Hepatocyte (in vitro differentiated cells): Measurements from ENCODE around the gene SLC9A2. TPM values are rescaled to one million over a fixed set of nuclear protein-coding genes. Genes with fewer than 3 reads are reported as not detected.
A peak's percentile ranks its signal among the peaks of the same experiment; 100 is the strongest.

Source experiments
- DNase-seq: peaks from one replicate; pipeline ENCODE4 v3.0.0-alpha.2; 2016; ENCODE audit warnings: low spot score
- H2AFZ ChIP-seq: fragments of 200-600 bp; sonication (generic); 2 replicates; pipeline ENCODE4 v1.6.0; 2016; ENCODE audit warnings: antibody characterized with exemption, mild to moderate bottlenecking
- H3K27ac ChIP-seq: fragments of 200-600 bp; sonication (generic); 2 replicates; pipeline ENCODE4 v1.5.1; 2016; ENCODE audit warnings: mild to moderate bottlenecking
- H3K27me3 ChIP-seq: fragments of 200-600 bp; sonication (generic); 2 replicates; pipeline ENCODE4 v1.6.1; 2016
- H3K36me3 ChIP-seq: fragments of 200-600 bp; sonication (generic); replicated peaks from 2 replicates; pipeline ENCODE4 v1.5.1; 2016; ENCODE audit warnings: low read depth; ENCODE audit not compliant: insufficient read depth
- H3K4me1 ChIP-seq: fragments of 200-600 bp; sonication (generic); 2 replicates; pipeline ENCODE4 v1.5.1; 2016; ENCODE audit warnings: mild to moderate bottlenecking, moderate library complexity; ENCODE audit not compliant: insufficient read depth
- H3K4me2 ChIP-seq: fragments of 200-600 bp; sonication (generic); 2 replicates; pipeline ENCODE4 v1.6.0; 2016
- H3K4me3 ChIP-seq: fragments of 200-600 bp; sonication (generic); 2 replicates; pipeline ENCODE4 v1.5.1; 2016; ENCODE audit warnings: mild to moderate bottlenecking
- H3K79me2 ChIP-seq: fragments of 200-600 bp; sonication (generic); 2 replicates; pipeline ENCODE4 v1.6.0; 2017; ENCODE audit warnings: mild to moderate bottlenecking
- H3K9me2 ChIP-seq: fragments of 200-600 bp; sonication (generic); replicated peaks from 2 replicates; pipeline ENCODE4 v1.6.0; 2017; ENCODE audit warnings: mild to moderate bottlenecking; ENCODE audit not compliant: insufficient read depth
- H3K9me3 ChIP-seq: fragments of 200-600 bp; sonication (generic); 2 replicates; pipeline ENCODE4 v1.5.1; 2016; ENCODE audit warnings: low read depth, mild to moderate bottlenecking
- H4K20me1 ChIP-seq: fragments of 200-600 bp; sonication (generic); 2 replicates; pipeline ENCODE4 v1.6.0; 2016; ENCODE audit warnings: mild to moderate bottlenecking; ENCODE audit not compliant: insufficient read depth, poor library complexity, severe bottlenecking
- CTCF ChIP-seq: fragments of 200-600 bp; sonication (generic); IDR thresholded peaks from 2 replicates; pipeline ENCODE4 v1.5.1; 2016; ENCODE audit warnings: antibody characterized with exemption, mild to moderate bottlenecking; ENCODE audit not compliant: poor library complexity
- EZH2 ChIP-seq: fragments of 200-600 bp; sonication (generic); IDR thresholded peaks from 2 replicates; pipeline ENCODE4 v1.6.1; 2016; ENCODE audit warnings: antibody characterized with exemption, mild to moderate bottlenecking, borderline replicate concordance
- EZH2phosphoT487 ChIP-seq: fragments of 200-600 bp; sonication (generic); IDR thresholded peaks from one replicate; pipeline ENCODE4 v1.6.1; 2018; ENCODE audit warnings: antibody characterized with exemption, mild to moderate bottlenecking, low read depth, moderate library complexity; ENCODE audit not compliant: unreplicated experiment, severe bottlenecking
- WGBS: methylation state at CpG from one replicate; pipeline ENCODE4 v1.1.6; 2016; ENCODE audit warnings: low lambda C conversion rate; ENCODE audit errors: missing lambda C conversion rate; 5-methylcytosine and 5-hydroxymethylcytosine counted together
- polyA plus RNA-seq: library from polyadenylated mRNA; unstranded; fragments of >200 nt; fragmentation: Nextera tagmentation; extraction: Ambion mirVana; gene quantifications from 2 replicates; pipeline ENCODE4 v1.2.1, GENCODE V29; 2016
- total RNA-seq: library from RNA; depleted of rRNA; stranded (reverse); fragments of >200 nt; gene quantifications from 2 replicates; pipeline ENCODE4 v1.2.3, GENCODE V29; 2014

SLC9A2 gene
- total and polyA plus RNA-seq, 2 experiments from 2014 or later = 1.1 to 2.1 TPM

- Histone ChIP-seq H3K27me3 (no peaks in the 10 kb centered on the region), H3K4me1 (peaks cover 13% of the 10 kb centered on the region), H4K20me1 (no peaks in the 10 kb centered on the region), H3K4me2 (peak overlapping the region; percentile 42), H3K27ac (peak overlapping the region; percentile 85), H3K4me3 (no peak overlapping the region), H3K9me2 (no peaks in the 10 kb centered on the region), H3K79me2 (no peaks in the 10 kb centered on the region), H3K9me3 (no peaks in the 10 kb centered on the region), H2AFZ (no peak overlapping the region), H3K36me3 (no peaks in the 10 kb centered on the region)
- DNase-seq = peak; percentile 68
- TF ChIP-seq EZH2phosphoT487 = no peak
- 62% methylated on average over 8 of the region's 8 CpGs for WGBS
Observed at GRCh38 chr2:102708847-102709559, 89.7 kb downstream of the SLC9A2 start.

GRCh38 chr2:102717308-102718018 is 98.1 kb downstream of the SLC9A2 start:
- Histone ChIP-seq H3K27me3 (no peaks in the 10 kb centered on the region), H3K36me3 (no peaks in the 10 kb centered on the region), H3K4me1 (no peaks in the 10 kb centered on the region), H2AFZ (no peak overlapping the region), H3K9me3 (no peaks in the 10 kb centered on the region), H3K4me3 (no peak overlapping the region), H3K27ac (no peak overlapping the region), H3K4me2 (no peak overlapping the region), H4K20me1 (no peaks in the 10 kb centered on the region), H3K79me2 (no peaks in the 10 kb centered on the region), H3K9me2 (no peaks in the 10 kb centered on the region)
- 84% methylated on average over 5 of the region's 5 CpGs for WGBS
- TF ChIP-seq EZH2phosphoT487 = no peak
- no peak for TF ChIP-seq EZH2
- TF ChIP-seq CTCF = no peak
- DNase-seq = no peak

- TF ChIP-seq EZH2phosphoT487 (no peak), EZH2 (no peak), CTCF (no peak)
- H3K4me1 ChIP-seq = no peaks in the 10 kb centered on the region
- no peak overlapping the region for H2AFZ ChIP-seq
- H3K4me2 ChIP-seq = no peak overlapping the region
- no peak overlapping the region for H3K27ac ChIP-seq
- H3K4me3 ChIP-seq = no peak overlapping the region
- no peaks in the 10 kb centered on the region for H3K36me3 ChIP-seq
- H3K27me3 ChIP-seq = no peaks in the 10 kb centered on the region
- no peaks in the 10 kb centered on the region for H4K20me1 ChIP-seq
- WGBS = 97% methylated on average over 26 of the region's 26 CpGs
- no peak for DNase-seq
- H3K9me3 ChIP-seq = no peaks in the 10 kb centered on the region
- H3K9me2 ChIP-seq = no peaks in the 10 kb centered on the region
- no peaks in the 10 kb centered on the region for H3K79me2 ChIP-seq
Observed at GRCh38 chr2:102718387-102719316, 99.3 kb downstream of the SLC9A2 start.
